NCI-H2107 treated with DMSO at 0.1 percent for 48 hours (cell line): ENCODE results near the gene DNASE1.
A peak's percentile ranks its signal among the peaks of the same experiment; 100 is the strongest.
"Not testable (repeated sequence)": the region's sequence is repeated elsewhere in the genome, so short reads cannot be mapped to it uniquely, and the experiment has no call there.

Source experiments
- DNase-seq: peaks from one replicate; lab custom pipeline; 2025; ENCODE audit not compliant: unreplicated experiment; lab: John Stamatoyannopoulos, UW

Gene DNASE1, protein sequence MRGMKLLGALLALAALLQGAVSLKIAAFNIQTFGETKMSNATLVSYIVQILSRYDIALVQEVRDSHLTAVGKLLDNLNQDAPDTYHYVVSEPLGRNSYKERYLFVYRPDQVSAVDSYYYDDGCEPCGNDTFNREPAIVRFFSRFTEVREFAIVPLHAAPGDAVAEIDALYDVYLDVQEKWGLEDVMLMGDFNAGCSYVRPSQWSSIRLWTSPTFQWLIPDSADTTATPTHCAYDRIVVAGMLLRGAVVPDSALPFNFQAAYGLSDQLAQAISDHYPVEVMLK

GRCh38 chr16:3654249-3654991 lies at the start of gene DNASE1:
DNASE1 (plus strand) TSS chr16:3654691; CDS start chr16:3655374, 683 bp downstream.
- no peak for DNase-seq

- no peak for DNase-seq
Measured at GRCh38 chr16:3606441-3606840, 48.0 kb upstream of the DNASE1 start.

DNA sequence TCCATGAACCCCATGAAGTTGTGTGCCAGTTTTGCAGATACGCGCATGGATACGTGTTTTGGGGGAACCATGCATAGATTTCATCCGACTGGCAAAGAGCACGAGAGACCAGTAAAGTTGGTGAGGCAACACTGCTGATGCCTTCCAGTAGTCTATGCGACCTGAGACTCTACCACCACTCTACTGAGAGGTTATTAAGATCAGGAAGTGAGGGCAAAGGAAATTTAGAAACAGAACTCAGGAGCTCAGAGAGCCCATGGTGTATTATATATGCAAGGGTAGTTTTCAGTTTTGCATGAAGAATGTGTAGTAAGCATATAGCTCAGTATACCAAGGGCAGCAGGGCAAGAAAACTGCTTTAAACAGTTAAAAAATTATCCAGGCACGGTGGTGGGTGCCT lies 47.3 kb upstream of the DNASE1 start:
- DNase-seq: no peak

GRCh38 chr16:3607634-3608033 lies 46.9 kb upstream of the DNASE1 start:
- no peak for DNase-seq

- DNase-seq: no peak
Measured at GRCh38 chr16:3608069-3608468, 46.4 kb upstream of the DNASE1 start.

GRCh38 chr16:3608976-3609375 lies 45.5 kb upstream of the DNASE1 start:
- not testable (repeated sequence) for DNase-seq

DNA sequence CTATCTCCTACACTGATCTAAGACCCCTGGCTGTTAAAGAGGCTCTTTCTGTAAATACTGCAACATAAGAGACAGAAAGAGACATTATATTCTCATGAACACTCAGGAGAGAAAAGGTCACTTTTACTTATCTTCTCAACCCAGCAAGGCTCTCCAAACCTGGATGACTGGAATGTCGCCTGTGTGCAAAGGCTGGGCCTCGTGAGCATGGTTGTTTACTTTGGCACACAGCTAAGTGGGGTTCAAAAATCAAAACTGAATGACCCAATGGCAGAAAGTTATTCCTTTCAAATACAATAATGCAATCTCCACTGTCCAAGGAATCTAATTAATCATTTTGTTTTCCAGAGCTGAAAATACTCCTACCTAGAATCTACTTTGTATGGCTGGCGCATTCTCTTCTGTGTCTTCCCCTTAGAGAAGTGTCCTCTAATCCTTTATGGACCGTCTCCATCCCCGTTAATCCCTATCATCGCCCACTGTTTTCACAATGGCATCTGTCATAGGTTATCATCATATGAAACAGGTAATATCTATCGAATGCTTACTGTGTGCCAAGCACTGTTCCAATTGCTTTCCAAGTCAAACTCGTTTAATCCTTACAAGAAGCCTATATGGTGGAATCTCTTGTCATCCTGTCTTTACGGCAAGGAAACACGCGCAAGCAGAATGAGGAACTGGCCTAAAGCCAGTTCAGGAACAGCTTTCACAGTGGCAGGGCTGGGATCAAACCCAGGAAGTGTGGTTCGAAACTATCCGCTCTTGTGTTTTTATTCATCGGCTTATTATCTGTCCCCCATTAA lies 44.4 kb upstream of the DNASE1 start:
- no peak for DNase-seq

GRCh38 chr16:3610698-3611145 lies 43.8 kb upstream of the DNASE1 start:
- DNase-seq: no peak

GRCh38 chr16:3611146-3611975 lies 43.1 kb upstream of the DNASE1 start, which contains the start of gene SLX4:
SLX4 (minus strand) TSS chr16:3611606; CDS start chr16:3608964, 2,642 bp downstream.
- DNase-seq: peak; percentile 75

DNA sequence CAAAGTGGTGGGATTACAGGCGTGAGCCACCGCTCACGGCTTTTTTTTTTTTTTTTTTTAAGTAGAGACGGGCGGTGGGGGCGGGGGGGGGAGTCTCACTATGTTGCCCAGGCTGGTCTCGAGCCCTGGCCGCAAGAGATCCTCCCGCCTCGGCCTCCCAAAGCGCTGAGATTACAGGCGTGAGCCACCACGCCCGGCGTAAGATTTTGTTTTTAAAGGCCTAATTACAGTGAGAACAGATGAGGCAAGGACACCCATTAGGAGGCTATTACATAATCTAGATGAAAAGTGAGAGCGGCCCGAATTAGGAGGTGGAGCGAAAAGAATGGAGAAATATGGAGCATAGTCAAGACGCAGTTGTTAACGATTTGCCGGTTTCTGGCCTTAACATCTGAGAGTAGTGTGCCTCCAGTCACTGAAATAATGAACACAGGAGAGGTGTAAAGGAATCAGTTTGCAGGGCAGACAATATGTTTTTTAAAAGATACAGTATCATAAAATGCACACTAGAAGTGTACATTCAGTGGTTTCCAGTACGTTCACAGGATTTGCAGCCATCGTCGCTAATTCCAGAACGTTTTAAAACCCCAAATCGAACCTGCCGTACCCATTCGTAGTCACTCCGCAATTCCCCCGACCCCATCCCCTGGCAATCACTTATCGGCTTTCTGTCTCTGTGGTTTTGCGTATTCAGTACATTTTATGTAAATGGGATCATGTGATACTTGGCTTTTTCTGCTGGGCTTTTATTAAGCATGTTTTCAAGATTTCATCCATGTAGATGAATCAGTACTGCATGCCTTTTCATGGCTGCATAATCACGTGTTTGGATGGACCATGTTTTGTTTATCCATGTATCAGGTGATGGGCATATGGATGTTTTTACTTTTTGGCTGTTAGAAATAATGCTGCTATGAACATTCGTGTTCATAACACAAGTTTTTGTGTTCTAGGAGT lies 41.7 kb upstream of the DNASE1 start:
- no peak for DNase-seq

DNA sequence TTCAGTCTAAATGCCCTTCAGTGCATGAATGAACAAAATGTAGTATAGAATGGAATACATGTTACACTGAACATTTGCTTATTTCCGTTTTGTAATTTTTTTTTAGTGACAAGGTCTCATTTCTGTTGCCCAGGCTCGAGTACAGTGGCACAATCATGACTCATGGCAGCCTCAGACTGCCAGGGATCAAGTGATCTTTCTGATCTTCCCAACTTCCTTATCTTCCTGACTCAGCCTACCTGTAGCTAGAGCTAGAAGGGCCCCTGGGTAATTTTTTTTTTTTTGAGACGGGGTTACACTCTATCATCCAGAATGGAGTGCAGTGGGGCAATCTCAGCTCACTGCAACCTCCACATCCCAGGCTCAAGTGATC lies 35.7 kb upstream of the DNASE1 start:
- DNase-seq: no peak

GRCh38 chr16:3623642-3624041 lies 30.8 kb upstream of the DNASE1 start:
- no peak for DNase-seq

- no peak for DNase-seq
Measured at GRCh38 chr16:3625331-3625730, 29.2 kb upstream of the DNASE1 start.

- peak; percentile 30 for DNase-seq
Measured at GRCh38 chr16:3625911-3626732, 28.4 kb upstream of the DNASE1 start.

GRCh38 chr16:3637371-3637923 lies 17.0 kb upstream of the DNASE1 start:
- DNase-seq: no peak

DNA sequence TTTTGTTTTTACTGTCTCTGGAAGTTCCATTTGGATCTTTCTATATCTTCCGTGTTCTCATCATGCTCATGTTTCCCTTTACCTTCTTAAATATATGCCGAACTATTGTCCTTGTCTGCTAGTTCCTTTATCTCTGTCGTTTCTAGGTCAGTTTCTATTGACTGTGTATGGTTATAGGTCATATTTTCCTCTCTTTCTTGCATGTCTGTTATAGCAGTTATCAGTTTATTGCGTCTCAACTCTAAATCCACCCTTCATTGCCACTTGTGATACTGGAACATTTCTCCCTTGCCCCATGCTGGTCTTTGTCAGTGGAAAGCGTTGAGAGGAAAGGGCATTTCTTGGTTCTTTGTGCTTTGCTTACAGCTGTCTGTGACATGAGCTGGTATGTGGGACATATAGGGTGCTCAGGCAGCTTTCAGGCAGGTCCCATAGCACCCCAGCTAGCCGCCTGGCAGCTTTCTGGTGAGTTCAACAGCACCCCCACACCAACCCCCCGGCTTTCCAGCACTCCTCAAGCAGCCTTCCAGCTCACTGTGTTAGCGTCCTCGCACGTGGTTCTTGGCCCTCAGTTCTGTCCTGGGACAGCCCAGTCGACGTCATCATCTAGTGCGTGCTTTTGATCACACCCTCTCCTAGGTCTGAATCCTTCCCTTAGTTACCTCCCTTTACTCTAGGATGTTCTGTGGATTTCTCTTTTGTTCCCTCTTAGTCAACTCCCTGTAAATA lies 15.4 kb upstream of the DNASE1 start:
- no peak for DNase-seq

GRCh38 chr16:3640207-3640606 lies 14.3 kb upstream of the DNASE1 start:
- DNase-seq: no peak
